ENCODE results near the gene KRAS. TPM values are rescaled to one million over a fixed set of nuclear protein-coding genes. Genes with fewer than 3 reads are reported as not detected.

KRAS gene
- total and polyA plus RNA-seq, 2 of the 13 experiments (the other 11 are each of a cell fraction or from before 2014, with no cell fraction given): 6.5 to 9.8 TPM

- TF ChIP-seq, protein P1, sequence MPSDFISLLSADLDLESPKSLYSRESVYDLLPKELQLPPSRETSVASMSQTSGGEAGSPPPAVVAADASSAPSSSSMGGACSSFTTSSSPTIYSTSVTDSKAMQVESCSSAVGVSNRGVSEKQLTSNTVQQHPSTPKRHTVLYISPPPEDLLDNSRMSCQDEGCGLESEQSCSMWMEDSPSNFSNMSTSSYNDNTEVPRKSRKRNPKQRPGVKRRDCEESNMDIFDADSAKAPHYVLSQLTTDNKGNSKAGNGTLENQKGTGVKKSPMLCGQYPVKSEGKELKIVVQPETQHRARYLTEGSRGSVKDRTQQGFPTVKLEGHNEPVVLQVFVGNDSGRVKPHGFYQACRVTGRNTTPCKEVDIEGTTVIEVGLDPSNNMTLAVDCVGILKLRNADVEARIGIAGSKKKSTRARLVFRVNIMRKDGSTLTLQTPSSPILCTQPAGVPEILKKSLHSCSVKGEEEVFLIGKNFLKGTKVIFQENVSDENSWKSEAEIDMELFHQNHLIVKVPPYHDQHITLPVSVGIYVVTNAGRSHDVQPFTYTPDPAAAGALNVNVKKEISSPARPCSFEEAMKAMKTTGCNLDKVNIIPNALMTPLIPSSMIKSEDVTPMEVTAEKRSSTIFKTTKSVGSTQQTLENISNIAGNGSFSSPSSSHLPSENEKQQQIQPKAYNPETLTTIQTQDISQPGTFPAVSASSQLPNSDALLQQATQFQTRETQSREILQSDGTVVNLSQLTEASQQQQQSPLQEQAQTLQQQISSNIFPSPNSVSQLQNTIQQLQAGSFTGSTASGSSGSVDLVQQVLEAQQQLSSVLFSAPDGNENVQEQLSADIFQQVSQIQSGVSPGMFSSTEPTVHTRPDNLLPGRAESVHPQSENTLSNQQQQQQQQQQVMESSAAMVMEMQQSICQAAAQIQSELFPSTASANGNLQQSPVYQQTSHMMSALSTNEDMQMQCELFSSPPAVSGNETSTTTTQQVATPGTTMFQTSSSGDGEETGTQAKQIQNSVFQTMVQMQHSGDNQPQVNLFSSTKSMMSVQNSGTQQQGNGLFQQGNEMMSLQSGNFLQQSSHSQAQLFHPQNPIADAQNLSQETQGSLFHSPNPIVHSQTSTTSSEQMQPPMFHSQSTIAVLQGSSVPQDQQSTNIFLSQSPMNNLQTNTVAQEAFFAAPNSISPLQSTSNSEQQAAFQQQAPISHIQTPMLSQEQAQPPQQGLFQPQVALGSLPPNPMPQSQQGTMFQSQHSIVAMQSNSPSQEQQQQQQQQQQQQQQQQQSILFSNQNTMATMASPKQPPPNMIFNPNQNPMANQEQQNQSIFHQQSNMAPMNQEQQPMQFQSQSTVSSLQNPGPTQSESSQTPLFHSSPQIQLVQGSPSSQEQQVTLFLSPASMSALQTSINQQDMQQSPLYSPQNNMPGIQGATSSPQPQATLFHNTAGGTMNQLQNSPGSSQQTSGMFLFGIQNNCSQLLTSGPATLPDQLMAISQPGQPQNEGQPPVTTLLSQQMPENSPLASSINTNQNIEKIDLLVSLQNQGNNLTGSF (CRISPR knock-in tag; IDR thresholded peaks at IDR 0.05): no peak
- TF ChIP-seq DMAP1 (CRISPR knock-in tag; IDR thresholded peaks at IDR 0.05) (peak; percentile 57; the same call in 1 of the 2 replicates), ZNF333 (CRISPR knock-in tag; IDR thresholded peaks at IDR 0.05; ENCODE audit: borderline replicate concordance) (peak; percentile 74; the same call in 1 of the 2 replicates), PRDM15 (CRISPR knock-in tag; IDR thresholded peaks at IDR 0.05) (no peak), ZNF317 (CRISPR knock-in tag; IDR thresholded peaks at IDR 0.05) (peak; percentile 77; the same call in 1 of the 2 replicates), RNF219 (CRISPR knock-in tag; IDR thresholded peaks at IDR 0.05) (no peak), PAF1 (CRISPR knock-in tag; IDR thresholded peaks at IDR 0.05) (no peak), AGO2 (optimal IDR thresholded peaks at IDR 0.05; ENCODE audit: low read depth, low read length) (peak; percentile 54), SNAPC2 (CRISPR knock-in tag; IDR thresholded peaks at IDR 0.05) (no peak), FOSL2 (CRISPR knock-in tag; IDR thresholded peaks at IDR 0.05) (no peak), CAMTA2 (CRISPR knock-in tag; IDR thresholded peaks at IDR 0.05; ENCODE audit: borderline replicate concordance) (peak; percentile 77; the same call in 1 of the 2 replicates), ZMYM4 (CRISPR knock-in tag; IDR thresholded peaks at IDR 0.05) (peak; percentile 75), KMT2A (CRISPR knock-in tag; IDR thresholded peaks at IDR 0.05) (peak; percentile 87), ZNF557 (CRISPR knock-in tag; IDR thresholded peaks at IDR 0.05) (no peak), HES4 (CRISPR knock-in tag; IDR thresholded peaks at IDR 0.05; ENCODE audit: borderline replicate concordance) (no peak)
Measured at GRCh38 chr12:25195056-25195971, 55.4 kb downstream of the KRAS start, which contains the start of the genes DNAI7 and ETFRF1 (continued).
